Stimulated activated CD8-positive, alpha-beta memory T cell treated with anti-CD3 and anti-CD28 coated beads, Interleukin-7, amount 100 ng/mL, for 4 hours (primary cell): ENCODE data around the gene SVOPL.
A peak's percentile ranks its signal among the peaks of the same experiment; 100 is the strongest.
"Not testable (repeated sequence)": the region's sequence is repeated elsewhere in the genome, so short reads cannot be mapped to it uniquely, and the experiment has no call there.

Source experiments
- DNase-seq, 2 donors: peaks; one replicate each; pipeline ENCODE4 v3.0.0-alpha.2; 2020; ENCODE audit warnings: low read depth in 2 of 2

Gene SVOPL

GRCh38 chr7:138700857-138701536 is at the start of gene SVOPL:
TSS of gene SVOPL (minus strand) at chr7:138701362. CDS start at chr7:138679045, 22,317 bp downstream.
- no peak for DNase-seq

GRCh38 chr7:138750473-138750872 is 49.3 kb upstream of the SVOPL start:
- DNase-seq = no peak

- no peak for DNase-seq
Measured at GRCh38 chr7:138749960-138750359, 48.8 kb upstream of the SVOPL start.

- no peak for DNase-seq
Measured at GRCh38 chr7:138748666-138749065, 47.5 kb upstream of the SVOPL start.

- no peak for DNase-seq
Measured at GRCh38 chr7:138746073-138746472, 44.9 kb upstream of the SVOPL start.

GRCh38 chr7:138745189-138745588 is 44.0 kb upstream of the SVOPL start:
- no peak for DNase-seq

GRCh38 chr7:138741453-138741735 is 40.2 kb upstream of the SVOPL start:
- no peak for DNase-seq

GRCh38 chr7:138739859-138740258 is 38.7 kb upstream of the SVOPL start:
- DNase-seq = no peak

- DNase-seq = peak; percentile 65 to 68
Measured at GRCh38 chr7:138738551-138739335, 37.6 kb upstream of the SVOPL start.

GRCh38 chr7:138738114-138738513 is 37.0 kb upstream of the SVOPL start:
- DNase-seq = no peak

GRCh38 chr7:138735399-138735798 is 34.2 kb upstream of the SVOPL start:
- no peak for DNase-seq

- not testable (repeated sequence) for DNase-seq
Measured at GRCh38 chr7:138731733-138732132, 30.6 kb upstream of the SVOPL start.

GRCh38 chr7:138729444-138729843 is 28.3 kb upstream of the SVOPL start:
- DNase-seq = no peak

GRCh38 chr7:138727336-138728099 is 26.4 kb upstream of the SVOPL start:
- no peak for DNase-seq

- no peak for DNase-seq
Measured at GRCh38 chr7:138726288-138726687, 25.1 kb upstream of the SVOPL start.

GRCh38 chr7:138720286-138720685 is 19.1 kb upstream of the SVOPL start:
- no peak for DNase-seq

- DNase-seq = no peak
Measured at GRCh38 chr7:138716889-138717288, 15.7 kb upstream of the SVOPL start.

- no peak for DNase-seq
Measured at GRCh38 chr7:138713191-138713590, 12.0 kb upstream of the SVOPL start.

GRCh38 chr7:138712652-138713051 is 11.5 kb upstream of the SVOPL start:
- DNase-seq = no peak

- DNase-seq = no peak
Measured at GRCh38 chr7:138710536-138711385, 9.6 kb upstream of the SVOPL start.

- DNase-seq = no peak
Measured at GRCh38 chr7:138705167-138705566, 4.0 kb upstream of the SVOPL start.

- no peak for DNase-seq
Measured at GRCh38 chr7:138701537-138701923, 368 bp upstream of the SVOPL start.
